GM12878 (cell line): Measurements from ENCODE around the gene DNAJC12.

Experiments
- CREB1 ChIP-seq: IDR thresholded peaks from 2 replicates; pipeline ENCODE4 v1.6.1; 2012; ENCODE audit warnings: low read depth, mild to moderate bottlenecking, inconsistent platforms
- CTCF ChIP-seq, 3 experiments: IDR thresholded peaks in 2 of 3; conservative IDR thresholded peaks in 1 of 3; 2 replicates each; pipeline ENCODE4 v1.5.1; 2011; ENCODE audit warnings: low read depth in 3 of 3, low read length in 3 of 3, mild to moderate bottlenecking in 3 of 3, control low read depth in 2 of 3, moderate library complexity in 2 of 3, inconsistent platforms in 1 of 3, mixed read lengths in 1 of 3; ENCODE audit not compliant: control insufficient read depth in 2 of 3, insufficient read depth in 1 of 3; ENCODE audit errors: extremely low read depth in 1 of 3
- EZH2 ChIP-seq: IDR thresholded peaks from 2 replicates; pipeline ENCODE4 v1.6.1; 2012; ENCODE audit warnings: low read depth, mild to moderate bottlenecking, control low read depth, inconsistent platforms, low read length, borderline replicate concordance; ENCODE audit not compliant: control insufficient read depth
- HDAC2 ChIP-seq: fragments of 200-600 bp; sonication (generic); IDR thresholded peaks from 2 replicates; pipeline ENCODE4 v1.6.1; 2017
- MAX ChIP-seq: IDR thresholded peaks from 2 replicates; pipeline ENCODE4 v1.6.1; 2012; ENCODE audit warnings: low read depth, low read length, improper control_type of control experiment
- MTA3 ChIP-seq: IDR thresholded peaks from 2 replicates; pipeline ENCODE4 v1.6.1; 2012; ENCODE audit warnings: low read length, inconsistent platforms, borderline replicate concordance
- POLR2AphosphoS5 ChIP-seq: IDR thresholded peaks from 2 replicates; pipeline ENCODE4 v1.6.1; 2011; ENCODE audit warnings: mild to moderate bottlenecking, low read length, inconsistent platforms
- RAD21 ChIP-seq: IDR thresholded peaks from 2 replicates; pipeline ENCODE4 v1.6.1; 2011; ENCODE audit warnings: mild to moderate bottlenecking, low read depth, low read length, moderate library complexity; ENCODE audit not compliant: insufficient read depth
- REST ChIP-seq: IDR thresholded peaks from 2 replicates; pipeline ENCODE4 v1.6.1; 2012; ENCODE audit warnings: mild to moderate bottlenecking, low read depth, low read length
- RFX5 ChIP-seq: IDR thresholded peaks from 2 replicates; pipeline ENCODE4 v1.6.1; 2011; ENCODE audit warnings: low read depth, low read length, improper control_type of control experiment
- SIN3A ChIP-seq: IDR thresholded peaks from 2 replicates; pipeline ENCODE4 v1.6.1; 2012; ENCODE audit warnings: low read depth, low read length, improper control_type of control experiment
- ZNF24 ChIP-seq: fragments of 450-650 bp; IDR thresholded peaks from 2 replicates; pipeline ENCODE4 v1.6.1; 2017; ENCODE audit warnings: antibody characterized with exemption, mild to moderate bottlenecking
- TF ChIP-seq, protein P1 (sequence below): IDR thresholded peaks from 2 replicates; pipeline ENCODE4 v1.6.1; 2011; ENCODE audit warnings: low read depth, mild to moderate bottlenecking, low read length, moderate library complexity, borderline replicate concordance; ENCODE audit errors: extremely low read depth

- TF ChIP-seq MTA3 (no peak), CTCF (IDR thresholded peaks at IDR 0.05 in 2 of 3, conservative IDR thresholded peaks at IDR 0.05 in 1 of 3; ENCODE audit: control insufficient read depth in 2 of 3, extremely low read depth in 1 of 3, insufficient read depth in 1 of 3, low read depth in 3 of 3, low read length in 3 of 3) (no peak), RAD21 (no peak), REST (no peak), POLR2AphosphoS5 (no peak), ZNF24 (no peak), MAX (no peak), CREB1 (no peak), SIN3A (no peak), EZH2 (no peak), RFX5 (no peak), HDAC2 (no peak)
- TF ChIP-seq, protein P1, sequence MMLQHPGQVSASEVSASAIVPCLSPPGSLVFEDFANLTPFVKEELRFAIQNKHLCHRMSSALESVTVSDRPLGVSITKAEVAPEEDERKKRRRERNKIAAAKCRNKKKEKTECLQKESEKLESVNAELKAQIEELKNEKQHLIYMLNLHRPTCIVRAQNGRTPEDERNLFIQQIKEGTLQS = no peak
These were observed 45.8 kb upstream of the DNAJC12 start for GRCh38 chr10:67883710-67884312.
